Measurements from ENCODE around the gene SHC3.

The SHC3 gene

GRCh38 chr9:89153232-89154017, 25.2 kb downstream of the SHC3 start:
- no peak overlapping the region for H3K4me3 ChIP-seq (ENCODE audit: control insufficient read depth, low read depth, low read length)
- no peak for TF ChIP-seq CTCF (IDR thresholded peaks at IDR 0.05; ENCODE audit: control insufficient read depth, insufficient read depth, low read depth, low read length, missing control alignments)
- DNase-seq (ENCODE audit: low read depth) = no peak

GRCh38 chr9:89149726-89150125, 28.9 kb downstream of the SHC3 start:
- no peak for TF ChIP-seq CTCF (IDR thresholded peaks at IDR 0.05; ENCODE audit: control insufficient read depth, insufficient read depth, low read depth, low read length, missing control alignments)
- no peak for DNase-seq (ENCODE audit: low read depth)
- H3K4me3 ChIP-seq (ENCODE audit: control insufficient read depth, low read depth, low read length) = no peak overlapping the region

GRCh38 chr9:89145097-89145496, 33.5 kb downstream of the SHC3 start:
- H3K4me3 ChIP-seq (ENCODE audit: control insufficient read depth, low read depth, low read length) = no peak overlapping the region
- no peak for TF ChIP-seq CTCF (IDR thresholded peaks at IDR 0.05; ENCODE audit: control insufficient read depth, insufficient read depth, low read depth, low read length, missing control alignments)
- no peak for DNase-seq (ENCODE audit: low read depth)

GRCh38 chr9:89144238-89144637, 34.4 kb downstream of the SHC3 start:
- no peak for DNase-seq (ENCODE audit: low read depth)
- no peak for TF ChIP-seq CTCF (IDR thresholded peaks at IDR 0.05; ENCODE audit: control insufficient read depth, insufficient read depth, low read depth, low read length, missing control alignments)
- H3K4me3 ChIP-seq (ENCODE audit: control insufficient read depth, low read depth, low read length) = no peak overlapping the region

GRCh38 chr9:89143266-89143665, 35.4 kb downstream of the SHC3 start:
- H3K4me3 ChIP-seq (ENCODE audit: control insufficient read depth, low read depth, low read length) = no peak overlapping the region
- DNase-seq (ENCODE audit: low read depth) = no peak
- no peak for TF ChIP-seq CTCF (IDR thresholded peaks at IDR 0.05; ENCODE audit: control insufficient read depth, insufficient read depth, low read depth, low read length, missing control alignments)

- no peak for TF ChIP-seq CTCF (IDR thresholded peaks at IDR 0.05; ENCODE audit: control insufficient read depth, insufficient read depth, low read depth, low read length, missing control alignments)
- H3K4me3 ChIP-seq (ENCODE audit: control insufficient read depth, low read depth, low read length) = no peak overlapping the region
- DNase-seq (ENCODE audit: low read depth) = no peak
Measured at GRCh38 chr9:89139455-89139854, 39.2 kb downstream of the SHC3 start.

All from AG09309 (cell line).